NCI-H82 treated with DMSO at 0.1 percent for 48 hours (cell line): Measurements from ENCODE around the gene PRLR.
"Not testable (repeated sequence)": the region's sequence is repeated elsewhere in the genome, so short reads cannot be mapped to it uniquely, and the experiment has no call there.

ENCODE experiments used
- DNase-seq: peaks from one replicate; lab custom pipeline; 2025; ENCODE audit not compliant: unreplicated experiment; lab: John Stamatoyannopoulos, UW

PRLR gene

GRCh38 chr5:35198075-35198474, 32.2 kb downstream of the PRLR start:
- no peak for DNase-seq

- no peak for DNase-seq
These were observed 32.9 kb downstream of the PRLR start for GRCh38 chr5:35197351-35197750.

GRCh38 chr5:35195472-35195852, 34.8 kb downstream of the PRLR start:
- no peak for DNase-seq

GRCh38 chr5:35194635-35195471, 35.4 kb downstream of the PRLR start:
- no peak for DNase-seq

GRCh38 chr5:35192506-35192905, 37.8 kb downstream of the PRLR start:
- no peak for DNase-seq

GRCh38 chr5:35189801-35190200, 40.5 kb downstream of the PRLR start:
- not testable (repeated sequence) for DNase-seq

GRCh38 chr5:35188031-35188457, 42.2 kb downstream of the PRLR start:
- DNase-seq: no peak

- DNase-seq: not testable (repeated sequence)
These were observed 42.7 kb downstream of the PRLR start for GRCh38 chr5:35187621-35188020.

- DNase-seq: no peak
These were observed 43.5 kb downstream of the PRLR start for GRCh38 chr5:35186749-35187148.

GRCh38 chr5:35185518-35185917, 44.8 kb downstream of the PRLR start:
- DNase-seq: no peak

GRCh38 chr5:35183556-35183955, 46.7 kb downstream of the PRLR start:
- DNase-seq: no peak

- DNase-seq: no peak
These were observed 47.3 kb downstream of the PRLR start for GRCh38 chr5:35182910-35183535.

- DNase-seq: no peak
These were observed 47.8 kb downstream of the PRLR start for GRCh38 chr5:35182486-35182885.

GRCh38 chr5:35180046-35180445, 50.2 kb downstream of the PRLR start:
- no peak for DNase-seq

GRCh38 chr5:35177783-35178182, 52.5 kb downstream of the PRLR start:
- DNase-seq: no peak

- DNase-seq: no peak
These were observed 57.8 kb downstream of the PRLR start for GRCh38 chr5:35172533-35172932.

GRCh38 chr5:35171991-35172390, 58.3 kb downstream of the PRLR start:
- no peak for DNase-seq

GRCh38 chr5:35171078-35171477, 59.2 kb downstream of the PRLR start:
- DNase-seq: no peak

GRCh38 chr5:35166043-35166442, 64.2 kb downstream of the PRLR start:
- DNase-seq: no peak

GRCh38 chr5:35164860-35165542, 65.3 kb downstream of the PRLR start:
- DNase-seq: no peak

GRCh38 chr5:35163710-35164033, 66.6 kb downstream of the PRLR start:
- no peak for DNase-seq
